AG10803 (cell line): ENCODE data around the gene CKMT2.

Experiments
- DNase-seq: peaks from one replicate; pipeline ENCODE4 v3.0.0; 2010; ENCODE audit warnings: low read depth
- H3K4me3 ChIP-seq: 2 replicates; pipeline ENCODE4 v1.5.1; 2011; ENCODE audit warnings: mild to moderate bottlenecking, low read length, control low read depth
- CTCF ChIP-seq: conservative IDR thresholded peaks from 2 replicates; pipeline ENCODE4 v1.5.1; 2011; ENCODE audit warnings: mild to moderate bottlenecking, low read length, control low read depth, inconsistent platforms

The CKMT2 gene

DNA sequence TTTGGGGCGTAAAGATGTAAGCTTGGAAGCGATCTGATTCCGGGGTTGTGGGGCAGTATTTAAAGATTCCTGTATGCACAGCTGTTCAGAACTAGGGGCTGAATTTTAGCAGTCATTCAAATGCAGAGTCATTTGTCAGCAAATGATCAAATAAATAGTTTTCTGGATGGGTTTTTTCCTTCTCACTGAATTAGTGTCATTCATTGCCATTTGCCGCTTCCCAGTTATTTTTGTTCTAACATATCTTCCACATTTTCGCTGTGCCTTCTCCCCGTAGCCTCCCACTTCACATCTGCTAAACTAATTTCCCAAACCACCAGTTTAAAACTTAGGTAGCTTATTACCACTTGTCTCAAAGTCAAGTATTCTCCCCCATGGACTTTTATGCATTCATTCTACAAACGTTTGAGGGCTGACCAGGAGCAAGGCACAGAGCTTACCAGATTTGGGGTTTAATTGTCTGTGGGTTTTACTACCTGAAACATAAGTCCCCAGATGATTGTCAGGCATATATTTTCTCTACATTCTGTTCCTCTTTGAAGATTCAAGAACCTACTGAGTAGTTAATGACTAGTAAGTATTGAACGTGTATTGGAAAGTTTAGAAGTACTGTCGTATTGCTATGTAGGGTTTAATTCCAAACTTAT, 41.3 kb upstream of the CKMT2 start:
- no peak for DNase-seq
- TF ChIP-seq CTCF, result no peak

DNA sequence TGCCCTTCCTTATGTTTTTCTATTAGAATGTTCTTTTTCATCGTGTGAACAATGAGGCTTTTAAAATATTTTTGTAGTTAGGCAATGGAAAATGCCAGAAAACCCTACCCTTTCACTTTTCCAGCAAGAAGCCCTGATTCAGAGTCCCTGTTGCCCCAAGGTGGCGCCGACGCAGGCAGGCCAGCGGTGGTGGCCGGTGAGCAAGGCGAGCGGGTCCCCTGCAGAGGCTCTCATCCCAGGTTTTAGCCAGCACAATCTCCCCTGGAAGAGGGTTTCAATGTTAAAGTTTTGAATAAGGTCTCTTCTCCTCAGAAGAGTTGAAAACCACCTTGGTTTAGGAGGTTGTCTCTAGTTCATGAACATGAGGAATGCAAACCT, 40.8 kb upstream of the CKMT2 start:
- H3K4me3 ChIP-seq, result no peak overlapping the region
- TF ChIP-seq CTCF, result no peak
- no peak for DNase-seq

More for the DNA sequence above, 41.3 kb upstream of the CKMT2 start:
- no peak overlapping the region for H3K4me3 ChIP-seq

GRCh38 chr5:81194633-81195334, 38.3 kb upstream of the CKMT2 start:
- peak; percentile 74 for DNase-seq
- H3K4me3 ChIP-seq, result peak overlapping the region; percentile 26; the same call in 1 of the 2 replicates
- peak; percentile 87 for TF ChIP-seq CTCF

DNA sequence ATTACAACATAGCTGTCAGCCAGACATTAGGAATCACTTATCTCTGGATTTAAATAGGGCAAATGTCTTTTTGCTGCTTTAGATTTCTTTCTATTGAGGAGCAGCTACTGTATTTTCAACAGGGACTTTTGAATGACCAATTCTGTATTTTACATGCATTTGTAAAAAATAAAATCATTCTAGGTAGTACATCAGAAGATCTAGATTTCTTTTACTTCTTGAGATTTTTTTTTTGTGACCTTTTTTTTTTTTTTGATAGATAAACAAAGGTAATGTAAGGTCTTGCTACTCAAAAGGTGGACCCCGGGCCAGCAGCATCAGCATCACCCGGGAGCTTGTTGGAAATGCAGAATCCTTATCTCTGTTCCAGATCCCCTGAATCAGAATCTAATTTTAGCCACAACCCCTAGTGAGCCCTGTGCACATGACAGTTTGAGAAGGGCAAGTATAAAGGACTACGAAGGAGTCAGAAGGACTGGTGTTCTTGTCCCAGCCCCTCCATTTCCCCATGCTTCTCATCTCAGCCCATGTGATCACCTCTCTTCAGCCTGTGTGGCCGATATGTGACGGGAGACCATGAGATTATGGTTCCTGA, 37.7 kb upstream of the CKMT2 start:
- no peak for DNase-seq
- no peak for TF ChIP-seq CTCF
- H3K4me3 ChIP-seq, result no peak overlapping the region

- H3K4me3 ChIP-seq, result no peak overlapping the region
- peak; percentile 9 for DNase-seq
- TF ChIP-seq CTCF, result no peak
Measured at GRCh38 chr5:81202655-81203054, 30.5 kb upstream of the CKMT2 start.

DNA sequence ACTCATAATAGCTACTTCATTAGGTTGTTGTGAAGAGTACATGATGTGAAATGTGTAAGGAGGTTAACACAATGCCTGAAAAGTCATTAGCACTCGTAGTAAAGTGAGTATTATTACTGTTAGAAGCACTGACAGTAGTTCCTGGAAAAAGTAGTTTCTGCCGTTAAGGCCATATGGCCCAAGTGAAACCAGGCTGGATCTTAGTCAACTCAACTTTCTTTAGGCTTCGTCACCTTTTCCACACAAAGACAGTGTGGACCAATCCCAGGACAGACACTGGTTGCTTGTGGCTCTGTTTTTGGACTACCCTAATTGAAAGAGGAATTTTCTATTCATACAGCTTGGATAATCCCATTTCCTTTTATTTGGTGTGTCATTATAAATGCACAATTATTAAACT, 29.4 kb upstream of the CKMT2 start:
- DNase-seq, result no peak
- TF ChIP-seq CTCF, result no peak
- no peak overlapping the region for H3K4me3 ChIP-seq

- TF ChIP-seq CTCF, result no peak
Measured at GRCh38 chr5:81204205-81204604, 28.9 kb upstream of the CKMT2 start.

More at GRCh38 chr5:81204205-81204604, 28.9 kb upstream of the CKMT2 start:
- no peak overlapping the region for H3K4me3 ChIP-seq
- DNase-seq, result no peak
